ENCODE results near the gene DAP. TPM values are rescaled to one million over a fixed set of nuclear protein-coding genes. Genes with fewer than 3 reads are reported as not detected.

DAP gene
- total RNA-seq, 1 experiment from 2014 or later: 95.9 TPM

GRCh38 chr5:10710513-10711128 lies 50.4 kb downstream of the DAP start:
- no peak for TF ChIP-seq CTCF (conservative IDR thresholded peaks at IDR 0.05; ENCODE audit: low read depth, low read length)
- TF ChIP-seq EZH2 (IDR thresholded peaks at IDR 0.05; ENCODE audit: borderline replicate concordance, low read depth, low read length, poor library complexity, severe bottlenecking): no peak
- intact Hi-C loops (cut with micrococcal nuclease; ENCODE audit: unreplicated experiment): no loop called here
- Histone ChIP-seq H3K36me3 (ENCODE audit: insufficient read depth, low read length, poor library complexity, severe bottlenecking) (no peaks in the 10 kb centered on the region), H3K27me3 (replicated peaks; ENCODE audit: insufficient read depth, low read depth, low read length, poor library complexity) (no peaks in the 10 kb centered on the region), H3K4me1 (ENCODE audit: insufficient read depth, low read length, poor library complexity, severe bottlenecking) (peaks cover under 1% of the 10 kb centered on the region), H3K4me3 (ENCODE audit: low read depth, low read length, poor library complexity, severe bottlenecking) (no peak overlapping the region), H3K27ac (ENCODE audit: low read depth, low read length, poor library complexity, severe bottlenecking) (no peak overlapping the region), H3K9me3 (ENCODE audit: low read depth, low read length, poor library complexity, severe bottlenecking) (no peaks in the 10 kb centered on the region)
- ChIA-PET CTCF (no interaction called here), POLR2A (ENCODE audit: low non-redundant PET) (no interaction called here)
- DNase-seq (ENCODE audit: low spot score): no peak
- no TSS peak for BruUV-seq (replicated peaks)

GRCh38 chr5:10709933-10710332 lies 51.1 kb downstream of the DAP start:
- no peaks in the 10 kb centered on the region for H3K36me3 ChIP-seq (ENCODE audit: insufficient read depth, low read length, poor library complexity, severe bottlenecking)
- POLR2A ChIA-PET (ENCODE audit: low non-redundant PET): no interaction called here

GRCh38 chr5:10709409-10709808 lies 51.6 kb downstream of the DAP start:
- Histone ChIP-seq H3K27me3 (replicated peaks; ENCODE audit: insufficient read depth, low read depth, low read length, poor library complexity) (no peaks in the 10 kb centered on the region), H3K27ac (ENCODE audit: low read depth, low read length, poor library complexity, severe bottlenecking) (no peak overlapping the region), H3K4me1 (ENCODE audit: insufficient read depth, low read length, poor library complexity, severe bottlenecking) (peaks cover 11% of the 10 kb centered on the region), H3K4me3 (ENCODE audit: low read depth, low read length, poor library complexity, severe bottlenecking) (no peak overlapping the region), H3K36me3 (ENCODE audit: insufficient read depth, low read length, poor library complexity, severe bottlenecking) (no peaks in the 10 kb centered on the region), H3K9me3 (ENCODE audit: low read depth, low read length, poor library complexity, severe bottlenecking) (no peaks in the 10 kb centered on the region)
- intact Hi-C loops (cut with micrococcal nuclease; ENCODE audit: unreplicated experiment): no loop called here
- no peak for TF ChIP-seq EZH2 (IDR thresholded peaks at IDR 0.05; ENCODE audit: borderline replicate concordance, low read depth, low read length, poor library complexity, severe bottlenecking)
- no peak for TF ChIP-seq CTCF (conservative IDR thresholded peaks at IDR 0.05; ENCODE audit: low read depth, low read length)
- CTCF ChIA-PET: no interaction called here
- POLR2A ChIA-PET (ENCODE audit: low non-redundant PET): no interaction called here
- no TSS peak for BruUV-seq (replicated peaks)
- DNase-seq (ENCODE audit: low spot score): no peak

More at GRCh38 chr5:10709933-10710332, 51.1 kb downstream of the DAP start:
- H3K4me3 ChIP-seq (ENCODE audit: low read depth, low read length, poor library complexity, severe bottlenecking): no peak overlapping the region
- TF ChIP-seq CTCF (conservative IDR thresholded peaks at IDR 0.05; ENCODE audit: low read depth, low read length): no peak
- no peak for TF ChIP-seq EZH2 (IDR thresholded peaks at IDR 0.05; ENCODE audit: borderline replicate concordance, low read depth, low read length, poor library complexity, severe bottlenecking)
- no TSS peak for BruUV-seq (replicated peaks)
- no peak for DNase-seq (ENCODE audit: low spot score)
- no peak overlapping the region for H3K27ac ChIP-seq (ENCODE audit: low read depth, low read length, poor library complexity, severe bottlenecking)
- CTCF ChIA-PET: no interaction called here
- no peaks in the 10 kb centered on the region for H3K9me3 ChIP-seq (ENCODE audit: low read depth, low read length, poor library complexity, severe bottlenecking)
- intact Hi-C loops (cut with micrococcal nuclease; ENCODE audit: unreplicated experiment): no loop called here
- no peaks in the 10 kb centered on the region for H3K27me3 ChIP-seq (replicated peaks; ENCODE audit: insufficient read depth, low read depth, low read length, poor library complexity)
- peaks cover 7% of the 10 kb centered on the region for H3K4me1 ChIP-seq (ENCODE audit: insufficient read depth, low read length, poor library complexity, severe bottlenecking)

Data from A673 (cell line).